Activated effector memory CD4-positive, alpha-beta T cell treated with anti-CD3 and anti-CD28 coated beads, Interleukin-2, amount 50 U/mL, for 16 hours (primary cell): Measurements from ENCODE around the gene C6orf136.
A peak's percentile ranks its signal among the peaks of the same experiment; 100 is the strongest.
"Not testable (repeated sequence)": the region's sequence is repeated elsewhere in the genome, so short reads cannot be mapped to it uniquely, and the experiment has no call there.

ENCODE experiments used
- DNase-seq: peaks from one replicate; pipeline ENCODE4 v3.0.0-alpha.2; 2020

Gene C6orf136

GRCh38 chr6:30615958-30616810, 30.7 kb upstream of the C6orf136 start:
- DNase-seq, result peak; percentile 76

GRCh38 chr6:30616811-30617564, 29.9 kb upstream of the C6orf136 start, which contains the start of gene PPP1R10:
PPP1R10 (minus strand) TSS chr6:30617243; CDS start chr6:30609944, 7,299 bp downstream.
- DNase-seq, result peak; percentile 99

- DNase-seq, result peak; percentile 99
These were observed 29.2 kb upstream of the C6orf136 start, which contains the start of gene MRPS18B for GRCh38 chr6:30617565-30618269. MRPS18B (plus strand) TSS chr6:30617840; CDS start chr6:30617866, 26 bp downstream.

GRCh38 chr6:30618270-30618797, 28.6 kb upstream of the C6orf136 start:
- DNase-seq, result peak; percentile 62

GRCh38 chr6:30619561-30619960, 27.4 kb upstream of the C6orf136 start:
- DNase-seq, result peak; percentile 58

- peak; percentile 60 for DNase-seq
These were observed 21.4 kb upstream of the C6orf136 start for GRCh38 chr6:30625511-30625910.

GRCh38 chr6:30626484-30627366, 20.2 kb upstream of the C6orf136 start, which contains the start of gene ATAT1:
ATAT1 (plus strand) TSS chr6:30626874.
- peak; percentile 96 for DNase-seq

GRCh38 chr6:30635834-30636233, 11.1 kb upstream of the C6orf136 start:
- DNase-seq, result no peak

GRCh38 chr6:30640481-30640880, 6.5 kb upstream of the C6orf136 start:
- no peak for DNase-seq

- no peak for DNase-seq
These were observed 5.9 kb upstream of the C6orf136 start for GRCh38 chr6:30641048-30641447.

GRCh38 chr6:30643656-30644055, 3.3 kb upstream of the C6orf136 start:
- DNase-seq, result no peak

- DNase-seq, result no peak
These were observed 2.2 kb upstream of the C6orf136 start for GRCh38 chr6:30644769-30645168.

GRCh38 chr6:30645989-30646388, 944 bp upstream of the C6orf136 start:
- no peak for DNase-seq

- peak; percentile 91 for DNase-seq
These were observed 546 bp downstream of the C6orf136 start for GRCh38 chr6:30647242-30648116.

GRCh38 chr6:30651143-30651542, 4.2 kb downstream of the C6orf136 start:
- no peak for DNase-seq

GRCh38 chr6:30654798-30655742, 8.1 kb downstream of the C6orf136 start:
- DNase-seq, result no peak

GRCh38 chr6:30655743-30656094, 8.8 kb downstream of the C6orf136 start:
- DNase-seq, result no peak

GRCh38 chr6:30656513-30656912, 9.6 kb downstream of the C6orf136 start:
- DNase-seq, result no peak

GRCh38 chr6:30657454-30657853, 10.5 kb downstream of the C6orf136 start:
- DNase-seq, result no peak

GRCh38 chr6:30657922-30658321, 11.0 kb downstream of the C6orf136 start:
- DNase-seq, result not testable (repeated sequence)
